HEK293 (cell line): ENCODE measurements around the gene CHD2.
"Not testable (repeated sequence)": the region's sequence is repeated elsewhere in the genome, so short reads cannot be mapped to it uniquely, and the experiment has no call there.

Experiments used
- SP7 ChIP-seq: fragments of 450-650 bp; formaldehyde crosslinking; IDR thresholded peaks from 2 replicates; pipeline ENCODE4 v1.5.1; 2016; ENCODE audit warnings: missing biosample characterization, missing genetic modification characterization
- ZNF530 ChIP-seq: fragments of 450-650 bp; formaldehyde crosslinking; IDR thresholded peaks from 2 replicates; pipeline ENCODE4 v1.5.1; 2016; ENCODE audit warnings: low read depth, missing biosample characterization, missing genetic modification characterization
- ZNF610 ChIP-seq: fragments of 450-650 bp; formaldehyde crosslinking; IDR thresholded peaks from 2 replicates; pipeline ENCODE4 v1.5.1; 2016; ENCODE audit warnings: missing biosample characterization, missing genetic modification characterization, borderline replicate concordance
- TF ChIP-seq, protein P1 (sequence below): fragments of 450-650 bp; formaldehyde crosslinking; IDR thresholded peaks from 2 replicates; pipeline ENCODE4 v1.5.1; 2016; ENCODE audit warnings: missing biosample characterization, missing genetic modification characterization
- TF ChIP-seq, protein P2 (sequence below): fragments of 450-650 bp; formaldehyde crosslinking; IDR thresholded peaks from 2 replicates; pipeline ENCODE4 v1.5.1; 2017; ENCODE audit warnings: missing biosample characterization, mild to moderate bottlenecking, missing genetic modification characterization, moderate library complexity

- TF ChIP-seq, protein P1, sequence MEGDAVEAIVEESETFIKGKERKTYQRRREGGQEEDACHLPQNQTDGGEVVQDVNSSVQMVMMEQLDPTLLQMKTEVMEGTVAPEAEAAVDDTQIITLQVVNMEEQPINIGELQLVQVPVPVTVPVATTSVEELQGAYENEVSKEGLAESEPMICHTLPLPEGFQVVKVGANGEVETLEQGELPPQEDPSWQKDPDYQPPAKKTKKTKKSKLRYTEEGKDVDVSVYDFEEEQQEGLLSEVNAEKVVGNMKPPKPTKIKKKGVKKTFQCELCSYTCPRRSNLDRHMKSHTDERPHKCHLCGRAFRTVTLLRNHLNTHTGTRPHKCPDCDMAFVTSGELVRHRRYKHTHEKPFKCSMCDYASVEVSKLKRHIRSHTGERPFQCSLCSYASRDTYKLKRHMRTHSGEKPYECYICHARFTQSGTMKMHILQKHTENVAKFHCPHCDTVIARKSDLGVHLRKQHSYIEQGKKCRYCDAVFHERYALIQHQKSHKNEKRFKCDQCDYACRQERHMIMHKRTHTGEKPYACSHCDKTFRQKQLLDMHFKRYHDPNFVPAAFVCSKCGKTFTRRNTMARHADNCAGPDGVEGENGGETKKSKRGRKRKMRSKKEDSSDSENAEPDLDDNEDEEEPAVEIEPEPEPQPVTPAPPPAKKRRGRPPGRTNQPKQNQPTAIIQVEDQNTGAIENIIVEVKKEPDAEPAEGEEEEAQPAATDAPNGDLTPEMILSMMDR (tag by site-specific recombination): not testable (repeated sequence)
- not testable (repeated sequence) for TF ChIP-seq ZNF530, ZNF610, SP7 (tag by site-specific recombination)
- TF ChIP-seq, protein P2, sequence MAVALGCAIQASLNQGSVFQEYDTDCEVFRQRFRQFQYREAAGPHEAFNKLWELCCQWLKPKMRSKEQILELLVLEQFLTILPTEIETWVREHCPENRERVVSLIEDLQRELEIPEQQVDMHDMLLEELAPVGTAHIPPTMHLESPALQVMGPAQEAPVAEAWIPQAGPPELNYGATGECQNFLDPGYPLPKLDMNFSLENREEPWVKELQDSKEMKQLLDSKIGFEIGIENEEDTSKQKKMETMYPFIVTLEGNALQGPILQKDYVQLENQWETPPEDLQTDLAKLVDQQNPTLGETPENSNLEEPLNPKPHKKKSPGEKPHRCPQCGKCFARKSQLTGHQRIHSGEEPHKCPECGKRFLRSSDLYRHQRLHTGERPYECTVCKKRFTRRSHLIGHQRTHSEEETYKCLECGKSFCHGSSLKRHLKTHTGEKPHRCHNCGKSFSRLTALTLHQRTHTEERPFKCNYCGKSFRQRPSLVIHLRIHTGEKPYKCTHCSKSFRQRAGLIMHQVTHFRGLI (tag by site-specific recombination): not testable (repeated sequence)
Measured at GRCh38 chr15:93032515-93033206, 132.5 kb downstream of the CHD2 start.
